Keratinocyte (primary cell): ENCODE data around the gene JTB.

ENCODE experiments used
- EZH2 ChIP-seq: IDR thresholded peaks from one replicate; pipeline ENCODE4 v1.6.1; 2012; ENCODE audit warnings: inconsistent platforms, mild to moderate bottlenecking, low read length, moderate library complexity
- TF ChIP-seq, protein P1 (sequence below), 3 experiments: IDR thresholded peaks in 1 of 3; conservative IDR thresholded peaks in 1 of 3; optimal IDR thresholded peaks in 1 of 3; 2 replicates in 2 of 3; 3 replicates in 1 of 3; pipeline versions ENCODE3 to v1.5.1; 2011; ENCODE audit warnings: low read length in 3 of 3, mild to moderate bottlenecking in 3 of 3, moderate library complexity in 2 of 3, control low read depth in 1 of 3, inconsistent platforms in 1 of 3; ENCODE audit not compliant: insufficient read depth in 2 of 3; ENCODE audit errors: extremely low read depth in 1 of 3

DNA sequence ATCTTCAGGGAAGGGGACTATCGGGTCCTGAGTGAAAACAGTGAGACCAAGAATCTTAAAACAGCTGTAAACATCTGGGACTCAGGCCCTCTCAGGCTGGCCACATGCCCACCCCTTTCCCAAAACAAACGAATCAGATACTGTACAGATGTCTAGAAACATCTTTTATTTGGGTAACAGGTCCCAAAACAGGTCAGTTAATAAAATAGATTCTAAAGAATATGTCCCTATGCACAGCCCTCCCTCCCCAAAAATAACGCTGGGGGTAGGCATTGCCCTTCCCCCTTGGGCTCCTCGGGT lies 18.6 kb downstream of the JTB start:
- no peak for TF ChIP-seq EZH2
- TF ChIP-seq, protein P1, sequence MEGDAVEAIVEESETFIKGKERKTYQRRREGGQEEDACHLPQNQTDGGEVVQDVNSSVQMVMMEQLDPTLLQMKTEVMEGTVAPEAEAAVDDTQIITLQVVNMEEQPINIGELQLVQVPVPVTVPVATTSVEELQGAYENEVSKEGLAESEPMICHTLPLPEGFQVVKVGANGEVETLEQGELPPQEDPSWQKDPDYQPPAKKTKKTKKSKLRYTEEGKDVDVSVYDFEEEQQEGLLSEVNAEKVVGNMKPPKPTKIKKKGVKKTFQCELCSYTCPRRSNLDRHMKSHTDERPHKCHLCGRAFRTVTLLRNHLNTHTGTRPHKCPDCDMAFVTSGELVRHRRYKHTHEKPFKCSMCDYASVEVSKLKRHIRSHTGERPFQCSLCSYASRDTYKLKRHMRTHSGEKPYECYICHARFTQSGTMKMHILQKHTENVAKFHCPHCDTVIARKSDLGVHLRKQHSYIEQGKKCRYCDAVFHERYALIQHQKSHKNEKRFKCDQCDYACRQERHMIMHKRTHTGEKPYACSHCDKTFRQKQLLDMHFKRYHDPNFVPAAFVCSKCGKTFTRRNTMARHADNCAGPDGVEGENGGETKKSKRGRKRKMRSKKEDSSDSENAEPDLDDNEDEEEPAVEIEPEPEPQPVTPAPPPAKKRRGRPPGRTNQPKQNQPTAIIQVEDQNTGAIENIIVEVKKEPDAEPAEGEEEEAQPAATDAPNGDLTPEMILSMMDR (optimal IDR thresholded peaks at IDR 0.05 in 1 of 3, IDR thresholded peaks at IDR 0.05 in 1 of 3, conservative IDR thresholded peaks at IDR 0.05 in 1 of 3; ENCODE audit: extremely low read depth in 1 of 3, insufficient read depth in 2 of 3, low read length in 3 of 3) = no peak
